GM04504 (cell line): Measurements from ENCODE around the gene KIAA1958.
"Not testable (repeated sequence)": the region's sequence is repeated elsewhere in the genome, so short reads cannot be mapped to it uniquely, and the experiment has no call there.

ENCODE experiments used
- DNase-seq: peaks from one replicate; pipeline ENCODE4 v3.0.0-alpha.2; 2012; ENCODE audit warnings: low read depth

The KIAA1958 gene

DNA sequence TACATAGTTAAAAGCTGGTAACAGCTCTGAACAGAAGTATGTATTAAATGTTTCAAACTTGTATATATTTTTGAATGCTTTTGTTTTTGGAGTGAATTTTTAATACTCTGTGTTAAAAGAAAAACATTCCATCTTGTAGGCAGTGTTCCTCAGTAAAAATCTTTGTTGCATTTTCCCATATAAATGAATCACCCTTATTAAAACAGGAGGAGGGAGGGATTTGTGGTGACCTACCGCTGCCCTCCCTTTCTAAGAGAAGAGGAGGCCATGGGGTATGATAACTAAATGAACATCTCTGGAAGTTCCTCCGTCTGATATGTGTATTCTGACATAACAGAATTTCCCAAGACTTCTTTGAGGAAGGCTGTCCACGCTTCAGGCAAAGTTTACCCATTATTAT lies 177.9 kb downstream of the KIAA1958 start:
- DNase-seq, result no peak

DNA sequence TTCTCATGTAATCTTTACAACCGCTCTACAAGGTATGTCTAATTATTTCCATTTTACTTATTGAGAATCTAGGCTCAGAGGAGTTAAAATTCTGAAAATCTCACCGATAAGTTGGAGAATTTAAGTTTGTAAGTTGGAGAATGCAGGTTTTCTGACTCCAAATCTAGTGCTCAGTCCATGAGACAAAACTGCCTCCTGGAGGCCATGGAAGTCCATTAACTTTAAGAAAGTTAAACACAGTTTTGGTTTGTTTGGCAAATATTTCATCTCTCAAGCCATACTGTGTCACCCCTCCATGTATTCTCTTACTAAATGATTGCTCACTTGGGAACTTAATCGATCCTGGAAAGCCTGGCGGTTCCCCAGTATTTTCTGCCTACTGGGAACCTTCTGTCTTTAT lies 178.7 kb downstream of the KIAA1958 start:
- DNase-seq, result no peak

DNA sequence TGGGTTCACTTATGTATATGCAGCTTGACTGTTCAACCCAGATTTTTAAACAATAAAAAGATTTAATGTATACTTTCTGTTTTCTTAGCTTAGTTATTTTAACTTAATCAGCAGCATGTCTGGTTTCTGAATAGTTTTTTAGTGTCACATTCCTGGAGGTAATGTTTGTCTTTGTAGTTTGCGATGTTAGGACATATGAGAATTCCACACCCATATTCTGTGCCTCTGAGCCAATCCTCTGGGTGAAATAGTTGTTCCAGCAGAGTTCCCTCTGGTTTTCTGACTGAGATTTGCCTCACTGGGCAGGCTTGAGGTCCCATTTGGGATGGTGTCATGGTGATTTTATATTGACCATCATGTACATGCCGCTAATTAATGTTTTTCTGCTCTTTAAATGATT lies 182.7 kb downstream of the KIAA1958 start:
- no peak for DNase-seq

DNA sequence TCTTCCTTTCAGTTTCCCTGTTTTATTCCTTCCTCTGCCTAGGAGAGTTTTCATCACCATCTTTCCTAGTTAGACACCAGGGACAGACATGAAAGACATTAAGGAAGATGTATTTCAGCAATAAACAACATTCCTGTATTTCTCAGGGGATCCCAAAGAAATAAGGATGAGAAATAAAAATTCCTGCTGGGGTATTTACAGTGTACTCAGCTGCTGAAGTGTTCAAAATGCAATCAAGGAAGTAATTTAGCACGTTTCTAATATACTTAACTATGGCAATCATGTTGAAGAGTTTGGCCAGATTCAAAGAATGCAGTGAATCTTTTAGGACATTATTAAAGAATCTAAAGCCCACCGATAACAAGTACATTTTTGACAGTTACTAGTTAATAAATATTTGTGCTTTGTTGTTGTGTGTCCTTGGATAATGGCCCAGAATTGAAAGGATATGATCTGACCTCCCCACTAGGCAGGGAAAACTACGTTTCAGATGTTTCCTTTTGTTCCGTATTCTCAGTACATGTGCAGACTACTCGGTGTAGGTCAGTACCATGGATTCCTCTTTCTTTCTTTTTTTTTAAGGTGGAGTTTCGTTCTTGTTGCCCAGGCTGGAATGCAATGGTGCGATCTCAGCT lies 184.5 kb downstream of the KIAA1958 start:
- DNase-seq, result no peak

DNA sequence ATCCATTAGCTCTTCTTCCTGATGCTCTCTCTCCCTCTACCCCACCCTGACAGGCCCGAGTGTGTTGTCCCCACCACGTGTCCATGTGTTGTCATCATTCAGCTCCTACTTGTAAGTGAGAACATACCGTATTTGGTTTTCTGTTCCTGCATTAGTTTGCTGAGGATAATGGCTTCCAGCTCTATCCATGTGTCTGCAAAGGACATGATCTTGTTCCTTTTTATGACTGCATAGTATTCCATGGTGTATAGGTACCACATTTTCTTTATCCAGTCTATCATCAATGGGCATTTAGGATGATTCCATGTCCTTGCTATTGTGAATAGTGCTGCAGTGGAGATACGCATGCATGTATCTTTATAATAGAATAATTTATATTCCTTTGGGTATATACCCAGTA lies 186.6 kb downstream of the KIAA1958 start:
- not testable (repeated sequence) for DNase-seq

DNA sequence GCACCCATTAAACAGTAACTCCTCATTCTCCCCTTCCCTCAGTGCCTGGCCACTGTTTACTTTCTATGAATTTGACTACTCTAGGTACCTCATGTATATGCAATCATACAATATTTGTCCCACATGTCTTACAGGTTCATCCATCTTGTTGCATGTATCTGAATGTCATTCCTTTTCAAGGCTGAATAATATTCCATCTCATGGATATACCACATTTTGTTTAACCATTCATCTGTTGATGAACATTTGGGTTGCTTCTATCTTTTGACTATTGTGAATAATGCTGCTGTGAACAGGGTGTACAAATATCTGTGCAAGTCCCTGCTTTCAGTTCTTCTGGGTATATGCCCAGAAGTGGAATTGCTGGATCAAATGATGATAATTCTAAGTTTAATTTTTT lies 190.4 kb downstream of the KIAA1958 start:
- DNase-seq, result no peak

DNA sequence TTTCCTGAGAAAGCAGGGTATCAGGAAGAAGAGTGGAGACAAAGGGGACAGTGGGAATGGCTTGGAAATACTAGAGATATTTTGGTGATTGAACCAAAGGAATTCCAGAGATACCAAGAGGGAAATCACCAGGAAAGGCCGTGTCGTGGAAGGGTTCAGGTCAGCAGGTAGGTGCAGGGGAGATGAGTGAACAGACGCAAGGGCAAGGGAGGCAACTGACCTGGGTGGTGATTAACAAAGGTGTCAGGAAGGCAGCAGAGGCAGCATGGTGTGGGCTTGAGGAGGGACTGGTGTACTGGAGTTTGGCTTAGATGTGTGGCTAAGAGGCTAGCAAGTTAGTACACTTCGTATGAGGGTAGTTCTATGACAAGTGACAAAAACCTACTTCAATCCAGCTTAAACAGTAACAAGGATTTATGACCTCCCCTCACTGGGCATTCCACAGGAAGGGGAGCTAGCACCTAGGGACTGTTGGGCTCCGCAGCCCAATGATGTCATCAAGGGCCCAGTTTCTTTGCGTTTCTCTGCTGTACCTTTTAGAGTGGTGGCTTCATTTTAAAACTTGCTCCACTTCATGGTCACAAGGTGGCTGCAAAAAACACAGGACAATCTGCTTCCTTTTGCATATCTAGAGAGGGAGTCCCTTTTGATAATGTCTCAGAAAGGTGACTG lies 194.2 kb downstream of the KIAA1958 start:
- DNase-seq, result no peak

DNA sequence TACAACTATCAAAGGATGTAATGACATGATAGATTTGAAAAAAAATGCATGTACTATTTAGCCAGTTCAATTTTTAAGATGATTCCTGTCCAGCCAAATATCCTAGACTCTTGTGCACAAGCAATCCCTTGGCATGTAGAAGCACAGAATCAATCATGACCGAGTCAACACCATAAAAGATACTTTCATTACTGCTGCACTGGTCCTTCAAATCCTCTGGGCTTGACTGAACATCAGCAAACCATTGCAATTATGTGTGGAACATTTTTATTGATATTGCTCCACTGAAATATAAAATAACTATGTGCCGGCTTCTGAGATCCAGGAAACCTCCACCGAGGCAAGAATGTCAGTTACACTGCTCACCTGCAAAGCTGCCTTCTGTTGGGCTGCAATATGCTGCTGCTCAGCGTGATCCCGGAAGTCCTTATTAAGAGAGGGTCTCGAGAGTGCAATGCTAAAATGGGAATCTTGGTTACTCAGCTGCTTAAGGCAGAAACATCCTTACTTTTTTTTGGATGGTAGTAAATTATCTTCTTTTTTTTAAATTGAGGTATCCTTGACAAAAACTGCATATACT lies 202.6 kb downstream of the KIAA1958 start:
- no peak for DNase-seq

DNA sequence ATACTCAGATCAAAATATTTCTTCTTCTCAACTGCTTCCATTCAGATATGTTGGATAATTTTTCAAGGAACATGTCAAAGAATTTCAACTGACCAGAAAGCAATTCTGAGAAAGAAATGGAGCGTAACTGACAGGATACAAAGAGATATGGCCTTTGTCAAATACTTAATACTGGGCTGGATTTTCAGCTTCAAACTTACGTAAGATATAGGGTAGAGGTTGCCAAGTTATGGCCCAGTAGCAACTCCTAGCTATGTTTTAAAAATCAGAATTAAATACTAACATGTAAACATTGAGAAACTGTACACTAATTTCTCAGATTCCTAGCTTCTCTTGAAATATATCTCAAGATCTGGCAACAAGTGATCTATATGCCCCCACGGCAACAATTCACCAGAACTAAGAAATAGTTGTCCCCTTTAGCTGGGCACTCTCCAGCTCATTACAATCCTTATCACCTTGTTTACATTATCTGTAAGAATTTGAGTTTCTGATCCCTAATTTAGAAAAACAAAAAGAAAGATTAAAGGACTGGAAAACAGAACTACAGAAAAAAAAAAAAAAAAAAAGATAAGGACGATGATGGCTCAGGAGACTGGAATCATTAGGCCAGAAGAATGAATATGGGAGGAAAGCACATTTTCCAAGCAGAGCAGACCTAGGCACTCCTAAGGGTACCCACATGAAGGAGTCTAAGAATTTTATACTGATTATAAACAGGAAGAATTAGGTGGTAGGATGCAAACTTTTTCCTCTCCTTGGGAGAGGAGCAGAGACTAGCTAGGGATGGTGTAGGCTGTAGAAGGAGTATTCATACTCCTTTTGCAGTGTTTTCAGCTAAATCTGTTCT lies 208.3 kb downstream of the KIAA1958 start:
- DNase-seq, result no peak

DNA sequence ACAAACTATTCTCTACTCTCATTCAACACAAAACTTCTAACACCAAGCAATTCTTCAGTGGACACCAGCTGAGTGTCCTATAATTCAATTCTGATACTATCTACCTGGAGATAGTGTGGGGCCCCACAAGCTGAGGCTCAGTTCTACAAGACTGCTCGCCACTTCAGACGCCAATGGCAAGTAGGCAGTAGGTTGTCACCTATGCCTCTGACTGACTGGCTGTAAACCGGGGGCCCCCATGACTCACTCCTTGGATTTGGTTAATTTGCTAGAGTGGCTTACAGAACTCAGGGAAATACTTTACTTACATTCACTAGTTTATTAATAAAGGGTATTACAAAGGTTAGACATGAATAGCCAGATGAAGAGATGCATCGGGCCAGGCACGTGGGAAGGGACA lies 209.8 kb downstream of the KIAA1958 start:
- DNase-seq, result no peak

DNA sequence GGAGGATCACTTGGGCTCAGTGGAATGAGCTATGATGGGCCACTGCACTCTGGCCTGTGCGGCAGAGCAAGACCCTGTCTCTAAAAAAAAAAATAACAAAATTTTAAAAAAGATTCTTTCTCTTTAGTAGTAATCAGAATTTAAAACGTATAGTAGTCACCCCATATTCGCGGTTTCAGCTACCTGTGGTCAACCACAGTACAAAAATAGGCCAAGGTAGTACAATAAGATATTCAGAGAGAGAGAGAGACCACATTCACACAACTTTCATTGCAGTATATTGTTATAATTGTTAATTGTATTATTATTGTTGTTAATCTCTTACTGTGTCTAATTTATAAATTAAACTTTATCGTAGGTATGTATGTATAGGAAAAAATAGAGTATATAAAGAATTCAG lies 212.6 kb downstream of the KIAA1958 start:
- DNase-seq, result no peak

DNA sequence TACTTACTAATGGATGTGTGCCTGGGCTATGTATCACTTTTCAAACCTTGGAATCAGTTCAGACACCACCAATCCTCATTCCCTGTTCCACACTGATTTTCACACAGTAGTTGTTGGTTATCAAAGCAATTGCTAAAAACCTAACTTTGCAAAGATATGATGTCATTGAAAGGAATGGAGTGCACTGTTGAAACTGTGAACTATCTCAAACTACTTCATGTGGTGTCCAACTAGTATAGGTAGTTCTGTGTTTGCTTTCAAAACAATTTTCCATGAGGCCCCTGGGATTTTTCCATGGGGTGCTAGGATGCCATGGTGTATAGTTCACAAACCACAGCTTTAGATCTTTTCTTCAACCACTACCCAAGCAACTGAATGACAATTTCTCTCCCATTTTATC lies 213.5 kb downstream of the KIAA1958 start:
- DNase-seq, result no peak

DNA sequence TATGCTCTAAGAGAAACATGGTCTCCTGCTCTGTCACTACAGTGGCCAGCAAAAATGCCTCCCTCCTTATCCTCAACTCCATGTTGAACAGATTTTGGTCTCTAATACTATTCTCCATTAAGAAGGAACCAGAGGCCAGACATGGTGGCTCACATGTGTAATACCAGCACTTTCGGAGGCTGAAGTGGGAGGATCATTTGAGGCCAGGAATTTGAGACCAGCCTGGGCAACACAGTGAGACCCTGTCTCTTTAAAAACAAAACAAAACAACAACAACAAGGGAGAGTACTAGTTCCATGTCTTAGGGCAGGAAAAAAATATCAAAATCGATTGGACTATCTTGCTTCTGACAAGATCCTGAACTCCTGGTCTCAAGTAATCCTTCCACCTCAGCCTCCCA lies 216.7 kb downstream of the KIAA1958 start:
- no peak for DNase-seq

DNA sequence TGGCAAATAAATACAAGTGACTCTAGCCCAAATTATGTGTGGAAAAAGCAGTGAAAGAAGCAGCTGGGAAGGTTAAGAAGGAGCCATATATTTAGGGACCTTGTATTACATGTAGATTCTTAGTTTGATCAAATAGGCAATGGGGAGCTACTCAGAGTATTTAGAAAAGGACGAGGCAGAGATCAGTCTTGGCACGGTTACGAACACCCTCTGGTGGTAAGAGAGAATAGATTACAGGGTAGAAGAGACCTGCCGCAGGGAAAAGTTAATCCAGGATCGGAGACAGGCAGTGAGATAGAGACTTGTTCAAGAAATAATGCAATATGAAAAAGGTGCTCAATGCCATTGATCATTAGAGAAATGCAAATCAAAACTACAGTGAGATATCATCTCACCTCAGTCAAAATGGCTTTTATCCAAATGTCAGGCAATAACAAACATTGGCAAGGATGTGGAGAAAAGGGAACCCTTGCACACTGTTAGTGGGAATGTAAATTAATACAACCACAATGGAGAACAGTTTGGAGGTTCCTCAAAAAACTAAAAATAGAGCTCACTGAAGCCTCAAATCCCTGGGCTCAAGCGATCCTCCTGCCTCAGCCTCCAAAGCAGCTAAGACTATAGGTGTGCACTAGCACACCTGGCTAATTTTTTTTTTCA lies 219.3 kb downstream of the KIAA1958 start:
- peak; percentile 21 for DNase-seq

DNA sequence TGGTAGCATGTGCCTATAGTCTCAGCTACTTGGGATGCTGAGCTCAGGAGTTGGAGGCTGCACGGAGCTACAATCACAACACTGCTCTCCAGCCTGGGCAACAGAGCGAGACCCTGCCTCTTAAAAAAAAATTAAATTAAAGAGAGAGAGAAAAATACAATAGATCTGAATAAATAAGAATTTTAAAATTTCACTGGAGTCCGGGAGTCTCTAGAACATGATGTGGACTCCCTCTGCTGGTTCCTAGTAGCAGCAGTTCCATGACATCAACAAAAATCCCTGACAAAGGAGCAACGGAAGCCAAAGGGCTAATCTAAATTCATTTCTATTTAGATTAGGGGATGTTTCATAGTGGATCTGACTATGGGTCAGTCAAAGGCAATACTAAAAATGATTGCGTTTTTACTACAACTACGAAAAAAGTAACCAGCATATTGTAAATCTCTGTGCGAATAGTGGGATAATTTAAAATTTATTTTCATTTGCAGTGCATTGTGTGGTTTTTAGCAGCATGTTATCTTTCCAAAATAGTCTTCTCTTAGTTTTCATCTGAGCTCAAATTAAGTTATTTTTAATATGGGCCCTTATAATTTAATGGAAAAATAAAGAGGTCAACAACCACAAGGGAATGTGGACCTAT lies 224.5 kb downstream of the KIAA1958 start:
- no peak for DNase-seq

DNA sequence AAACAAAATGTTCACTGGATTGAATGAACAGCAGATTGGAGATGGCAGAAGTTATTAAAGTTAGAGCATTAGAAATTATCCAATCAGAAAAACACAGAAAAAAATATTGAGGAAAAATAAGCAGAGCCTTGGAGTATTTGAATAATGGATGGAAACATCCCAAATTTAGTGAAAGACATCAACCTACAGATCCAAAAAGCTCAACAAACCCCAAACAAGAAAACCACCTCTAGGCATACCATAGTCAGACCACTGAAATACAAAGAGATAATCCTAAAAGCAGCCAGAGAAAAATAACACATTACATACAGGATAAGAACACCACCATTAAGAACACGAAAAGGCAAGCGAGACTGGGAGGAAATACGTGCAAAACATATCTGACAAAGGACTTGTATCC lies 226.1 kb downstream of the KIAA1958 start:
- no peak for DNase-seq

DNA sequence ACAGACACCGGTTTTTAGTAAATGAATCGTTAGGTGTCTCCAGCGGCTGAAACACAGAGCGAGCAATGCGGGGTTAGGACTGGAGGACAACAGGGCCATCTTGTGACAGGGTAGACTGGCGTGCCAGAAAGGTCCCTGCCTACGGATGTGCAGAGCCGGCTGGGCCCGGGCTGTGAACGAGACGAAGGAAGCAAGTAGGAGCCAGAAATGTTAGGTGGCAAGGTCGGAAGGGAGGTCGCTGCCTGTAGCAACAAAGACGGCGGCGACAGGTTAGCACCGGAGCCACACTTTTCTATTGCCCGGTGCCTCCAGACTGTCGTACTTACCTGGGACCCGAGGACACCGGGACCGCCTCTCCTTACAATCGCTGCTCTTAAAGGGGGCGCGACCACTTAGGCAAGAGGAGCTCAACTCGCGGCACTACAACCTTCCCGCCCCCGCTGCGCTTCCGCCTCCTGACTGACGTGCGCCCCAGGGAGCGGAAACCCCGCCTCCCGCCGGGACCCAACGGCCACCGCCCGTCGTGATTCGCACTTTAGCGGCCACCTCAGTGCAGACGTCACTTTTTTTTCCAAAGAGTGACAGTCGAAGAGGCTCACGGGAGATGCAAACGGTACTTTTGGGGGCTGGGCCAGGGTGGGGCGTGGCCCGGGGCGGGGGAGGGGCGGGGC lies 231.2 kb downstream of the KIAA1958 start, which contains the start of gene INIP:
TSS of gene INIP (minus strand) at position 457 of the 671 bp plus-strand sequence. CDS start 1,632 bp downstream, outside the sequence.
- peak; percentile 91 for DNase-seq
